Activated T-helper 9 cell treated with anti-CD3 and anti-CD28 coated beads, Interleukin-2, amount 50 U/mL, for 16 hours (primary cell): ENCODE results near the gene SLX4.

Source experiments
- DNase-seq: peaks from one replicate; pipeline ENCODE4 v3.0.0-alpha.2; 2020; ENCODE audit warnings: low read depth

SLX4 gene

GRCh38 chr16:3601614-3602319, 9.6 kb downstream of the SLX4 start:
- no peak for DNase-seq

DNA sequence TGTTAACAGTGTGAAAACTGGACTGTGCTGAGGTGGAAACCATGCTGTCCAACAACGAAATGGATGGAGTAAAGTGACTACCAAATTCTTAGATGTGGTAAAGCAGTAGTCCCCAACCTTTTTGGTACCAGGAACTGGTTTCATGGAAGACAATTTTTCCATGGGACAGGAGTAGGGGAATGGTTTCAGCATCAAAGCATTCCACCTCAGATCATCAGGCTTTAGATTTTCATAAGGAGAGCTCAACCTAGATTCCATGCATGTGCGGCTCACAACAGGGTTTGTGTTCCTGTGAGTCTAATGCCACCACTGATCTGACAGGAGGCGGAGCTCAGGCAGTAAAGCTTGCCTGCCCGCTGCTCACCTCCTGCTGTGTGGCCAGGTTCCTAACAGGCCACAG, 11.5 kb downstream of the SLX4 start:
- DNase-seq = no peak

DNA sequence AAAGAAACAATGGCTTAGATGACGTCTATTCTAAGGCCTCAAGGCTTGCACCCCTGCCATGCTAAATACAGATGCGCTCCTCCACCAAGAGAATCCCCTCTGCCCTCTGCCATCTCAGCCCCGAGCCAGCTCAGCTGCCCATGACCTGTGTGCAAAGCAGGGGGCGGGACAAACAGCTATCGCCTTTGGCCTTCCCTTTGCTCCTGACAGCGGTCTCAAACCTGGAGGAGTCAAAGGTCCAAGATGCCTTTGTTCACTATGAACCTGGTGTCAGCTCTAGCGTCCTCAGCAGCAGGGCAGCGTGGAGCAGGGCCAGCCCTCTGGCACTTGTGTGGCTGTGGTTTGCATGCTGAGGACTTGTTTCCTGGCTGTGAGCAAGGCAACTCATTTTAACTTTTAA, 12.3 kb downstream of the SLX4 start:
- DNase-seq = no peak

DNA sequence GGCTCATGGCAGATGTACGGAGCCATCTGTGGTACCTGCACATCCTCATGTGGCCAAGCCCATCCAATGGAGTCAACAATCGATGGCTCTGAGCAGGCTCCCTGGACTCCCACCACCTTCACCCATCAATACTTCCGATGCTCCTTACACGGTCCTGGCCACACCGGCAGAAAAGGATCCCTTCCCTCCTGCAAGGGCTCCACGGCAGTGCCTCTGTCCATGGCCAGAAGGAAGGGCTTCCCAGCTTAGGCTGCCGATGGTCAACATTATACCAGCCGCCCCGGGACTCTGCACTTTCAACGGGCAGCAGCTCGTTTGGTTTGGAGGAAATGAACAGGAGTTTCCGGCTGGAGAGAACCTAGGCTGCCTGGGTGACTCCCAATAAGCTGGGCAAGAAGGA, 13.2 kb downstream of the SLX4 start:
- no peak for DNase-seq

DNA sequence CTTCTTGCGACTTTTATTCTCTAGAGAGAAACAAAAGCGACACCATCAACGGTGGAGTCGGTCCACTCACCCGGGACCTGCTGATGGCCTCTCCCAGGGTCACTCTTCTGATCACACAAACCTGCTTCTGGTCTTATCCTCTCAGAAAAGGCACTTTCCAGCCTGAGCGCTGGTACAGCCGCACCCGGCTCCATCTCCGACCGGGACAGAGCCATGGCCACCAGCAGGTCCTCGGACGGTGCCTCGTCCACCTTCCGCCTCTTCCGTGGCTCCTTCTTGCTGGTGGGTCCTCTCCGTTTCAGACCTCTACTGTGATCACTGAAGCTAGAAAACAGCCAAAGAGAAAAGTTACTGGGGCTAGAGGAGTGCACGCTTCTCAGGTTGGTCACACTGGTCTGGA, 13.7 kb downstream of the SLX4 start:
- no peak for DNase-seq

- no peak for DNase-seq
Measured at GRCh38 chr16:3597226-3597625, 14.2 kb downstream of the SLX4 start.

DNA sequence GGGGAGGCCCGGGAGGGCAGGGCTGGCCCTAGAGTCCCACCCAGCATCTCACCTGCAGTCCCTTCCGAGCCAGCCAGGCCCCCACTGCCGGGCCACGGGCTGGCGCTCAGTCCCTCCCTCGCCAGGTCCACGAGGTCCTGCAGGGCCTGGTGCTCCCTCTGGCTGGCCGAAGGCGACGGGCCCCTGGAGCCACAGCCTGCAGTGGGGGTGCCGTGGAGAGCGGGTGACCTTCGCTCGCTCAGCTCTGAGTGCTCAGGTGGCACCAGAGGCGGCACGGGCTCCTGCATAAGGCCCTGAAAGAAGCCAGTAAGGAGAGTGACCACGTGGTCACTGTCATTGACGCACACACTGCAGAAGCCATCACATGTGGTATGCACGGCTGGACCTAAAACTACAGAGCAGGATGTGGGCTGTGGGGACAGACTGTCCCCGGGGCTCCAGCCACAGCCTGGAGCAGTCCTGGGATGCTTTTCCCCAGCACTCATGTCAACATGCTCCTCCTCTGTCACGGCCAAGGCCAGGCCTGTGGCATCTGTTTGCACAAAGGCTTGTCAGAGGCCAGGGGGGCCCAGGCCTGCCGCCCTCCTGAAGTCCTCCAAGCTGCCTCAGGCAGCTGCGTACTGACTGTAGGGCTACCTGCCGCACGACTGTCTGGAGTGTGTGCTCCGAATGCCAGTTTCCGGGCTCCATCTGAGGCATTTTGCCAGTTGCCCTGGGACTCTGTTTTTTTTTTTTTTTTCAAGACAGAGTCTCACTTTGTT, 15.1 kb downstream of the SLX4 start:
- DNase-seq = no peak

DNA sequence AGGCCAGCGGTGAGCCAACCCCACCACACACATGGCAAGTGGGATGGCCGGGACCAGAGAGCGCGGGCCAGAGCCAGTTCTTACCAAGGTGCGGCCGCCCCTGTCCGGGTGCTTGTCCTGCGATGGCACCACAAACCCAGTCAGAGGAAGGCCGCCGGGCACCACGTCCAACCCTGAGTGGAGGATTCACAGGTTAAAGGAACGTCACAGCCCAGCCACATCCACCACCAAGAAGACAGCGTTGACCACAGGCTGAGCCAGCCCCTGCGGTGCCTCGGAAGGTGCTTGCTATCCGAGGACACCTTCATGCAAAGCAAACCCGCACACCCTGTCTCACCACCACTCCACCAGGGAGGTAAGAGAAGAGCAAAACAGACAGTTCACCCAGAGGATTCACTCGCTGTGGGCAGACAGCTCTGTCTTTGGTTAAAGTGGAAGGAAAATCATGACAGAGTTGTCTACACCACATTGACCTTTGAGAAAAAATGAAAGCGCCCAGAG, 15.8 kb downstream of the SLX4 start:
- no peak for DNase-seq

GRCh38 chr16:3595110-3595486, 16.3 kb downstream of the SLX4 start:
- no peak for DNase-seq

GRCh38 chr16:3594316-3595109, 16.9 kb downstream of the SLX4 start:
- DNase-seq = no peak

GRCh38 chr16:3592559-3592958, 18.8 kb downstream of the SLX4 start:
- DNase-seq = no peak

- no peak for DNase-seq
Measured at GRCh38 chr16:3591991-3592390, 19.4 kb downstream of the SLX4 start.

DNA sequence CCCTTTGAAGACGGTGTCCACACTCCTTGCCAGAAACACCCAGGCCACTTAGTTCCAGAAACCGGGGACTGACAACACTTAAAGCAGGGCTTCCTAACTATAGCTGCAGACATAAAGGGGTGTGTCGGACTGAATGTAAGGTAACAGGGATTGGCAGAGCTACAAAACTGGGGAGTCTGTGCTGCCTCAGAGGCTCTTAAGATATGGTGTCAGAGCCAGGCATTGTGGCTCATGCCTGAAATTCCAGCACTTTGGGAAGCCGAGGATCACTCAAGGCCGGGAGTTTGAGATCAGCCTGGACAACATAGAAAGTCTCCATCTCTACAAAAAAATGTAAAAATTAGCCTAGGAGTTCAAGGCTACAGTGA, 20.0 kb downstream of the SLX4 start:
- DNase-seq = no peak

- no peak for DNase-seq
Measured at GRCh38 chr16:3590736-3591435, 20.5 kb downstream of the SLX4 start.

DNA sequence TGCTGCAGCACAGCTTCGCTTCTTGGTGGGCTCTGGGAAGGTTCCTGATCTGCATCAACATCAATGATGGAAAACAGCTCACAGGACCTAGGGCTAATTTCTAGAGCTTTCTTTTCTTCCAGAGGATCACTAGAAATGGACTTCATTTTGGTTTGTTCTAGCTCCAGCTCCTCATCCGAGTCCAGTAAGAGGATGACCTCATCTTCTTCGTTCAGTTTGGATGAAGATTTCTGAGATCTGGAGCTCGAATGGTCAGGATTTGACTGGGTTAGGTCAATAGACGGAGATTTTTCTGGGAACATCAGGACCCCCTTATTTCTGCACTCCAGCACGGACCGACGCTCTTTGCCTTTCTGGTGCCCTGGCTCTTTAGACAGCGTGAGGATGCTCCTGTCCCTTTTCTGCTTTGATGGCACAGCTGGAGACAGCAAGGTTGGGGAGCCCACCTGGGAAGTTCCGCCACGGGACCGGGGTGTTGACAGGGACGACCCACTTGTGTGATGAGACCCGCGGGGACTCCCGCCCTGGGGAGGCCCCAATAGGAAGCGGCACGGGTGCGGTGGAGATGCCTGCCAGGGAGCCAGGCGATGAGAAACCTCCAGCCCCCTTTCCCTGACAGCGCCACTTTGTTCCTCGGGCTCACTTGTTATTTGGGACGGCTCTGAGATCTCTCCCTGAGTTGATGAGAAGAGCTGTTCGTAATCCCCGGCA, 21.3 kb downstream of the SLX4 start:
- no peak for DNase-seq

GRCh38 chr16:3589441-3589921, 21.9 kb downstream of the SLX4 start:
- no peak for DNase-seq

DNA sequence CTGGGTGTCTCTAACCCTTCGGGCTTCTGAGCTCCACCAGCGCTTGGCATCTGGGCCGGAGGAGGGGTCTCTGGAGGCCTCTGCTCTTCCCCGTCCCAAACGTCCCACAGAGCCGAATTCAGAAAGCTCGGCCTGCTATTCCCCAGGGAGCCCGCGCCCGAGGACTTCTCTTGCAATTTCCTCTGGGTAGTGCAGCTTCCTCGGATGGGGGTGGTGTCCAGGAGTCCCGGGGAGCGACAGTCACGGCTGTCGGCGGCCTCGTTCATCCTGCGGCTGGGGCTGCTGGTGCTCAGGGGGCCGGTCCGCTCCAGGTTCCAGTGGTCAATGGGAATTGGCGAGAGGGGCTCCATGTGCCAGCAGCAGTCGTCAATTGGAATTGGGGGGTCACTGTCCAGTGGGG, 22.4 kb downstream of the SLX4 start:
- no peak for DNase-seq

DNA sequence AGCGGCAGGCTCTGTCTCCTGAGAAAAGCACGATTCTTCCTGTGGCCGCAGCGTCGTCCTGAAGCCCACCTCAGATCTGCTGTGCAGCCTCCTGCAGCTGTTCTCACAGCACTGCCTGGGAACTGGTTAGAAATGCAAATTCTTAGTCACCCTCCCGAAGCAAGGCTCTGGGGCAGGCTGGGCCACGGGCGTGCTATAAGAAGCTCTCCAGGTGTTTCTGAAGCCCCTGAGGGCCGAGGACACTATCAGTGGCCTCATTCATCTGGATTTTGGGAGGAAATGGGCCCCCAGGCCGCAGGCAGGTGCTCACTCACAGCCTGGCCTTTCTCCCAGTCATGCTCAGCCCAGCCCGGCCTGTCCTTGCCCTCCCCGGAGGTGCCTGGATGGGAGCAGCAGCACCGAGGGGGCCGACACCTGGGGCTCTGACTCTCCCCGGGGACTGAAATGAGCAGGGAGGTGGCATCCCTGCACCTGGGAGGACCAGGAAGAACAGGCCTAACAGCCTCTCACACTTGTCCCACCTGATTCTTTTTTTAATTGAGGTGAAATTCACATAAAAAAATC, 23.8 kb downstream of the SLX4 start:
- no peak for DNase-seq

- no peak for DNase-seq
Measured at GRCh38 chr16:3584412-3584811, 27.0 kb downstream of the SLX4 start.

GRCh38 chr16:3583303-3584038, 27.9 kb downstream of the SLX4 start:
- no peak for DNase-seq
